Measurements from ENCODE around the gene TESK2. TPM values are rescaled to one million over a fixed set of nuclear protein-coding genes. Genes with fewer than 3 reads are reported as not detected.

The TESK2 gene
- total and polyA plus RNA-seq, 2 of the 13 experiments (the other 11 are each of a cell fraction or from before 2014, with no cell fraction given): 5.5 to 9.6 TPM

DNA sequence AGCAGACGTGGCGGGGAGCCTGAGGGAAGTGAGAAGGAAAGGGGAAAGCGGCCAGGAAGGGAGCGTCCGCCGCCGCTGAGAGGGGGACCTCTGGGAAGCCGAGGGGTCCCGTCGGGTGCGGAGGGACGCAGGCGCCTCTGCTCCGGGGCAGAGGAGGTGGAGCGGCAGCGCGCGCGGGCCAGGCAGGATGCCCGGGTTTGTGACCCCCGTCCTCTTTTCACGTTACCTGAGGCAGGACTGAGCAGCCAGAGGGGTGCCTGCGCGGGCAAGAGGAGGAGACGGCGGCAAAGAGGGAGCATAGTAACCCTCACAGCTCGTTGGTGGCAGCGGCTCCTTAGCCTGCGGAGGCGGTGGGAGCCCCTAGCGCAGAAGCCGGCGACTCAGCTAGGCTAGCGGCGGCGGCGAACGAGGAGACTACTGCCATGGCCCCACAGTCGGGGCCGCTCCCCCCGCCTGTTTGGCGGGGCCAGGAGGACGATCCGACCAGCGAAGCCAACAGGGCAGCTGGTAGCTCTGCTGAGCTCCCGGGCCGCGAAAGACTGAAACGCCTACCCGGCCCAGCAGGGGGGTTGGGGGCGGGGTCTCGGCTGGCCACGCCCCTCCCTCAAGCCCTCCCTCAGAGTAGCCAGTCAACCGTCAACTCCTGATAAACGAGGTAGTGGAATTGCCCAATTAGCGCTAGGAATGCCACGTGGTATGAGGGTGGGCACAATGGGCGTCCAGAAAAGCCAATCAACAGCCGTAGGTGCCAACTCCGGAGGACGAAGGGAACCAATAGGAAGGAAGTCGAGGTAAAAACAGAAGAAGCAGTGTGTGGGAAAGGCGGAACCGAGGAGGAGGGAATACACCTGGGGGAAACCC lies at the start of gene TESK2 (continued):
- no peak for TF ChIP-seq ZNF775 (CRISPR knock-in tag; IDR thresholded peaks at IDR 0.05; ENCODE audit: borderline replicate concordance)
- TF ChIP-seq ZBTB40 (IDR thresholded peaks at IDR 0.05): no peak
- TF ChIP-seq ZBTB40 (CRISPR knock-in tag; IDR thresholded peaks at IDR 0.05): peak; percentile 77
- TF ChIP-seq THYN1 (CRISPR knock-in tag; IDR thresholded peaks at IDR 0.05; ENCODE audit: borderline replicate concordance, low read depth): no peak
- TF ChIP-seq, protein P1, sequence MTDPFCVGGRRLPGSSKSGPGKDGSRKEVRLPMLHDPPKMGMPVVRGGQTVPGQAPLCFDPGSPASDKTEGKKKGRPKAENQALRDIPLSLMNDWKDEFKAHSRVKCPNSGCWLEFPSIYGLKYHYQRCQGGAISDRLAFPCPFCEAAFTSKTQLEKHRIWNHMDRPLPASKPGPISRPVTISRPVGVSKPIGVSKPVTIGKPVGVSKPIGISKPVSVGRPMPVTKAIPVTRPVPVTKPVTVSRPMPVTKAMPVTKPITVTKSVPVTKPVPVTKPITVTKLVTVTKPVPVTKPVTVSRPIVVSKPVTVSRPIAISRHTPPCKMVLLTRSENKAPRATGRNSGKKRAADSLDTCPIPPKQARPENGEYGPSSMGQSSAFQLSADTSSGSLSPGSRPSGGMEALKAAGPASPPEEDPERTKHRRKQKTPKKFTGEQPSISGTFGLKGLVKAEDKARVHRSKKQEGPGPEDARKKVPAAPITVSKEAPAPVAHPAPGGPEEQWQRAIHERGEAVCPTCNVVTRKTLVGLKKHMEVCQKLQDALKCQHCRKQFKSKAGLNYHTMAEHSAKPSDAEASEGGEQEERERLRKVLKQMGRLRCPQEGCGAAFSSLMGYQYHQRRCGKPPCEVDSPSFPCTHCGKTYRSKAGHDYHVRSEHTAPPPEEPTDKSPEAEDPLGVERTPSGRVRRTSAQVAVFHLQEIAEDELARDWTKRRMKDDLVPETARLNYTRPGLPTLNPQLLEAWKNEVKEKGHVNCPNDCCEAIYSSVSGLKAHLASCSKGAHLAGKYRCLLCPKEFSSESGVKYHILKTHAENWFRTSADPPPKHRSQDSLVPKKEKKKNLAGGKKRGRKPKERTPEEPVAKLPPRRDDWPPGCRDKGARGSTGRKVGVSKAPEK (CRISPR knock-in tag; IDR thresholded peaks at IDR 0.05; ENCODE audit: borderline replicate concordance): no peak
- TF ChIP-seq EP300 (IDR thresholded peaks at IDR 0.05; ENCODE audit: low read depth in 2 of 2, low read length in 2 of 2): no peak
- TF ChIP-seq EP300 (CRISPR knock-in tag; IDR thresholded peaks at IDR 0.05; ENCODE audit: borderline replicate concordance): no peak
- no peak for TF ChIP-seq JDP2 (CRISPR knock-in tag; IDR thresholded peaks at IDR 0.05; ENCODE audit: borderline replicate concordance)
- TF ChIP-seq, protein P2, sequence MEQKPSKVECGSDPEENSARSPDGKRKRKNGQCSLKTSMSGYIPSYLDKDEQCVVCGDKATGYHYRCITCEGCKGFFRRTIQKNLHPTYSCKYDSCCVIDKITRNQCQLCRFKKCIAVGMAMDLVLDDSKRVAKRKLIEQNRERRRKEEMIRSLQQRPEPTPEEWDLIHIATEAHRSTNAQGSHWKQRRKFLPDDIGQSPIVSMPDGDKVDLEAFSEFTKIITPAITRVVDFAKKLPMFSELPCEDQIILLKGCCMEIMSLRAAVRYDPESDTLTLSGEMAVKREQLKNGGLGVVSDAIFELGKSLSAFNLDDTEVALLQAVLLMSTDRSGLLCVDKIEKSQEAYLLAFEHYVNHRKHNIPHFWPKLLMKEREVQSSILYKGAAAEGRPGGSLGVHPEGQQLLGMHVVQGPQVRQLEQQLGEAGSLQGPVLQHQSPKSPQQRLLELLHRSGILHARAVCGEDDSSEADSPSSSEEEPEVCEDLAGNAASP (CRISPR knock-in tag; IDR thresholded peaks at IDR 0.05; ENCODE audit: borderline replicate concordance): peak; percentile 48; the same call in 1 of the 2 replicates
- TF ChIP-seq SRSF9 (IDR thresholded peaks at IDR 0.05; ENCODE audit: borderline replicate concordance, insufficient read depth, low read depth, low read length, poor library complexity, severe bottlenecking): no peak
- no peak for TF ChIP-seq ZNF354B (CRISPR knock-in tag; IDR thresholded peaks at IDR 0.05)
- TF ChIP-seq, protein P3, sequence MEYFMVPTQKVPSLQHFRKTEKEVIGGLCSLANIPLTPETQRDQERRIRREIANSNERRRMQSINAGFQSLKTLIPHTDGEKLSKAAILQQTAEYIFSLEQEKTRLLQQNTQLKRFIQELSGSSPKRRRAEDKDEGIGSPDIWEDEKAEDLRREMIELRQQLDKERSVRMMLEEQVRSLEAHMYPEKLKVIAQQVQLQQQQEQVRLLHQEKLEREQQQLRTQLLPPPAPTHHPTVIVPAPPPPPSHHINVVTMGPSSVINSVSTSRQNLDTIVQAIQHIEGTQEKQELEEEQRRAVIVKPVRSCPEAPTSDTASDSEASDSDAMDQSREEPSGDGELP (IDR thresholded peaks at IDR 0.05; ENCODE audit: borderline replicate concordance, low read depth): peak; percentile 72; the same call in 1 of the 2 replicates
